HepG2 (cell line): ENCODE results near the gene ENTREP3. TPM values are rescaled to one million over a fixed set of nuclear protein-coding genes. Genes with fewer than 3 reads are reported as not detected.

Experiments used
- BORCS8-MEF2B ChIP-seq: sonication (generic); formaldehyde crosslinking; IDR thresholded peaks from 2 replicates; pipeline ENCODE4 v1.8.0; 2022; ENCODE audit warnings: mild to moderate bottlenecking, missing genetic modification reagents
- FOXA3 ChIP-seq: IDR thresholded peaks from 2 replicates; pipeline ENCODE4 v1.6.1; 2016; ENCODE audit warnings: missing genetic modification reagents, missing compliant biosample characterization
- GABPB1 ChIP-seq: IDR thresholded peaks from 2 replicates; pipeline ENCODE4 v1.6.1; 2016; ENCODE audit warnings: mild to moderate bottlenecking, missing genetic modification reagents, moderate library complexity, missing compliant biosample characterization
- IKZF4 ChIP-seq: sonication (generic); formaldehyde crosslinking; IDR thresholded peaks from 2 replicates; pipeline ENCODE4 v1.5.1; 2020; ENCODE audit warnings: borderline replicate concordance, mild to moderate bottlenecking, low read depth, missing genetic modification reagents; ENCODE audit errors: not compliant biosample characterization
- KLF16 ChIP-seq, 2 experiments: sonication (generic) in 1 of 2; formaldehyde crosslinking in 1 of 2; IDR thresholded peaks; 2 replicates each; pipeline versions ENCODE4 v1.6.1 to v1.8.0; 2016 to 2023; ENCODE audit warnings: missing genetic modification reagents in 2 of 2, missing compliant biosample characterization in 1 of 2
- KMT2B ChIP-seq: IDR thresholded peaks from 2 replicates; pipeline ENCODE4 v1.6.1; 2016; ENCODE audit warnings: missing genetic modification reagents, missing compliant biosample characterization
- MIER2 ChIP-seq: IDR thresholded peaks from 2 replicates; pipeline ENCODE4 v1.6.1; 2016; ENCODE audit warnings: missing biosample characterization, missing genetic modification reagents
- SALL1 ChIP-seq: sonication (generic); formaldehyde crosslinking; IDR thresholded peaks from 2 replicates; pipeline ENCODE4 v1.8.0; 2022; ENCODE audit warnings: mild to moderate bottlenecking, missing genetic modification reagents
- SMC3 ChIP-seq: IDR thresholded peaks from 2 replicates; pipeline ENCODE4 v1.6.1; 2011; ENCODE audit warnings: low read length, improper control_type of control experiment
- SNAI1 ChIP-seq: sonication (generic); formaldehyde crosslinking; IDR thresholded peaks from 2 replicates; pipeline ENCODE4 v1.5.0; 2020; ENCODE audit warnings: mild to moderate bottlenecking, missing genetic modification reagents, borderline replicate concordance
- TAF1 ChIP-seq: sonication (generic); formaldehyde crosslinking; IDR thresholded peaks from 2 replicates; pipeline ENCODE4 v1.4.0; 2020; ENCODE audit warnings: missing genetic modification reagents
- TEAD3 ChIP-seq: optimal IDR thresholded peaks from 2 replicates; pipeline ENCODE3; 2016; ENCODE audit warnings: borderline replicate concordance
- TGIF2 ChIP-seq: IDR thresholded peaks from 2 replicates; pipeline ENCODE4 v1.6.1; 2016; ENCODE audit warnings: control low read depth, missing compliant biosample characterization
- ZFP1 ChIP-seq: IDR thresholded peaks from 2 replicates; pipeline ENCODE4 v1.6.1; 2016
- ZMAT3 ChIP-seq: sonication (generic); formaldehyde crosslinking; conservative IDR thresholded peaks from 2 replicates; pipeline ENCODE4 v1.7.0; 2021; ENCODE audit warnings: missing genetic modification reagents
- ZNF431 ChIP-seq: sonication (generic); formaldehyde crosslinking; IDR thresholded peaks from 2 replicates; pipeline ENCODE4 v1.9.0; 2022; ENCODE audit warnings: missing genetic modification reagents, low read depth, mild to moderate bottlenecking, borderline replicate concordance
- ZNF558 ChIP-seq: sonication (generic); formaldehyde crosslinking; IDR thresholded peaks from 2 replicates; pipeline ENCODE4 v1.9.0; 2022; ENCODE audit warnings: mild to moderate bottlenecking, missing genetic modification reagents, borderline replicate concordance
- ZNF879 ChIP-seq: sonication (generic); formaldehyde crosslinking; IDR thresholded peaks from 2 replicates; pipeline ENCODE4 v1.8.1; 2023; ENCODE audit warnings: missing genetic modification reagents
- ZSCAN21 ChIP-seq: sonication (generic); formaldehyde crosslinking; IDR thresholded peaks from 2 replicates; pipeline ENCODE4 v1.8.0; 2022; ENCODE audit warnings: mild to moderate bottlenecking, missing genetic modification reagents, moderate library complexity, borderline replicate concordance
- polyA plus RNA-seq, 8 experiments: library from polyadenylated mRNA; depleted of rRNA in 3 of 8; stranded (reverse) in 7 of 8; unstranded in 1 of 8; fragments of >200 nt; fragmentation: Illumina TruSeq in 4 of 8; extraction: Trizol in 4 of 8; gene quantifications; 2 replicates each; pipeline versions ENCODE4 v1.2.1 to v1.2.3, GENCODE V29; 2011 to 2016; ENCODE audit warnings: low read depth in 4 of 8, missing spikeins in 1 of 8, mixed read lengths in 1 of 8; ENCODE audit not compliant: insufficient read depth in 1 of 8
- total RNA-seq, 5 experiments: library from RNA; depleted of rRNA; stranded (reverse); fragments of >200 nt; fragmentation: Illumina TruSeq; extraction: Trizol; gene quantifications; 2 replicates each; pipeline ENCODE4 v1.2.3, GENCODE V29; 2016; ENCODE audit warnings: low read depth in 1 of 5
- TF ChIP-seq, protein P1 (sequence below): sonication (generic); formaldehyde crosslinking; IDR thresholded peaks from 2 replicates; pipeline ENCODE4 v1.5.1; 2020; ENCODE audit warnings: missing genetic modification reagents, mild to moderate bottlenecking, borderline replicate concordance
- TF ChIP-seq, protein P2 (sequence below): sonication (generic); formaldehyde crosslinking; IDR thresholded peaks from 2 replicates; pipeline ENCODE4 v1.8.0; 2022; ENCODE audit warnings: missing genetic modification reagents, mild to moderate bottlenecking, borderline replicate concordance
- TF ChIP-seq, protein P3 (sequence below): sonication (generic); formaldehyde crosslinking; IDR thresholded peaks from 2 replicates; pipeline ENCODE4 v1.8.0; 2022; ENCODE audit warnings: mild to moderate bottlenecking, missing genetic modification reagents, moderate library complexity
- TF ChIP-seq, protein P4 (sequence below): sonication (generic); formaldehyde crosslinking; IDR thresholded peaks from 2 replicates; pipeline ENCODE4 v1.4.0; 2020; ENCODE audit warnings: missing genetic modification reagents, mild to moderate bottlenecking, borderline replicate concordance

Gene ENTREP3
- total and polyA plus RNA-seq, 2 of the 13 experiments (the other 11 are each of a cell fraction or from before 2014, with no cell fraction given) = 4.1 to 9.9 TPM

DNA sequence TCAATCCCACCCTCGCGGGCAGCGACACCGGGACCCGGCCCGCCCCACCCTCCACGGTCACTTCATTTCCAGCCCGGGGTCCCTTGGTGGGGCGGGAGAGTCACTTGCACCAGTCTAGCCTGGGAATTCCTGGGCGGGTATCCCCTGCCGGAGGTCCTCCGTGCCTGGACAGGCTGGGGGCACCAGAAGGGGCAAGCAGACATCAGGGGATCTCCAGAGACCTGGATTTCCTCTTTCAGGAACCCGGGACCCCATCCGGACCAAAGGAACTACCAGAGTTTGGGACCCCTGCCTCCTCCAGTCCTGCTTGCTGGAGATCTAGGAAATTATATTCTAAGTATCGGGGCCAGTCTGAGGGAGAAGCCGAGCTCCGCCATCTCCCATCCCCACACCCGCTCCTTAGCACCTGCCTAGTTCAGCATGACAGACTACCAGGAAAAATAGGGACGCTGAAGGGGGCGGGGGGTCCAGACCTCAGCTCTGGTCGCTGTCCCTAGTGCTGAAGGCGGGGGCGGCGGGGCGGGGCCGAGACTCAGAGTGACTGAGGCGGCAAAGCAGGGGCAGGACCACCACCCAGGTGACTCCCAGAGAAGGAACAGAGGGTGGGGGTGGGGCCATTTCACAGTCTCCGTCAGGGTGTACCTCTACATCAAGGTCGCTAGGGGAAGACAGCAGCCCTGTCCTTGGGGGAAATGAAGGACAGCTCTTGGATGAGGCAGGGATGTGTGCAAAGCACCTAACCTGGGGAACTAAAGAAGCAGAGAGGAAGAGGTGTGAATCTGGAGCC is 22.8 kb upstream of the ENTREP3 start (continued):
- TF ChIP-seq SNAI1 (peak; percentile 70; the same call in 1 of the 2 replicates), TGIF2 (CRISPR knock-in tag) (peak; percentile 70), ZNF431 (CRISPR knock-in tag) (0 out of 2 replicates have a peak, but pooled peaks have one; percentile 33), ZNF558 (CRISPR knock-in tag) (peak; percentile 54; the same call in 1 of the 2 replicates), BORCS8-MEF2B (CRISPR knock-in tag) (peak; percentile 73), ZFP1 (CRISPR knock-in tag) (no peak), SMC3 (no peak), KMT2B (peak; percentile 36; the same call in 1 of the 2 replicates), ZNF879 (CRISPR knock-in tag) (peak; percentile 74; the same call in 1 of the 2 replicates), IKZF4 (CRISPR knock-in tag) (peak; percentile 38), KLF16 (CRISPR knock-in tag; IDR thresholded peaks at IDR 0.05) (peak in 1 of 2 experiments; percentile 57; a peak in 1 of 4 replicates), FOXA3 (CRISPR knock-in tag) (0 out of 2 replicates have a peak, but pooled peaks have one; percentile 19), TAF1 (CRISPR knock-in tag) (no peak), MIER2 (peak; percentile 92), ZSCAN21 (CRISPR knock-in tag) (0 out of 2 replicates have a peak, but pooled peaks have one; percentile 10), TEAD3 (CRISPR knock-in tag) (peak; percentile 33), SALL1 (CRISPR knock-in tag) (peak; percentile 67; the same call in 1 of the 2 replicates), ZMAT3 (CRISPR knock-in tag) (0 out of 2 replicates have a peak, but pooled peaks have one; percentile 31), GABPB1 (CRISPR knock-in tag) (peak; percentile 9; the same call in 1 of the 2 replicates)
- TF ChIP-seq, protein P1, sequence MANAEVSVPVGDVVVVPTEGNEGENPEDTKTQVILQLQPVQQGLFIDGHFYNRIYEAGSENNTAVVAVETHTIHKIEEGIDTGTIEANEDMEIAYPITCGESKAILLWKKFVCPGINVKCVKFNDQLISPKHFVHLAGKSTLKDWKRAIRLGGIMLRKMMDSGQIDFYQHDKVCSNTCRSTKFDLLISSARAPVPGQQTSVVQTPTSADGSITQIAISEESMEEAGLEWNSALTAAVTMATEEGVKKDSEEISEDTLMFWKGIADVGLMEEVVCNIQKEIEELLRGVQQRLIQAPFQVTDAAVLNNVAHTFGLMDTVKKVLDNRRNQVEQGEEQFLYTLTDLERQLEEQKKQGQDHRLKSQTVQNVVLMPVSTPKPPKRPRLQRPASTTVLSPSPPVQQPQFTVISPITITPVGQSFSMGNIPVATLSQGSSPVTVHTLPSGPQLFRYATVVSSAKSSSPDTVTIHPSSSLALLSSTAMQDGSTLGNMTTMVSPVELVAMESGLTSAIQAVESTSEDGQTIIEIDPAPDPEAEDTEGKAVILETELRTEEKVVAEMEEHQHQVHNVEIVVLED (CRISPR knock-in tag) = no peak
- TF ChIP-seq, protein P2, sequence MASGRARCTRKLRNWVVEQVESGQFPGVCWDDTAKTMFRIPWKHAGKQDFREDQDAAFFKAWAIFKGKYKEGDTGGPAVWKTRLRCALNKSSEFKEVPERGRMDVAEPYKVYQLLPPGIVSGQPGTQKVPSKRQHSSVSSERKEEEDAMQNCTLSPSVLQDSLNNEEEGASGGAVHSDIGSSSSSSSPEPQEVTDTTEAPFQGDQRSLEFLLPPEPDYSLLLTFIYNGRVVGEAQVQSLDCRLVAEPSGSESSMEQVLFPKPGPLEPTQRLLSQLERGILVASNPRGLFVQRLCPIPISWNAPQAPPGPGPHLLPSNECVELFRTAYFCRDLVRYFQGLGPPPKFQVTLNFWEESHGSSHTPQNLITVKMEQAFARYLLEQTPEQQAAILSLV = no peak
- TF ChIP-seq, protein P3, sequence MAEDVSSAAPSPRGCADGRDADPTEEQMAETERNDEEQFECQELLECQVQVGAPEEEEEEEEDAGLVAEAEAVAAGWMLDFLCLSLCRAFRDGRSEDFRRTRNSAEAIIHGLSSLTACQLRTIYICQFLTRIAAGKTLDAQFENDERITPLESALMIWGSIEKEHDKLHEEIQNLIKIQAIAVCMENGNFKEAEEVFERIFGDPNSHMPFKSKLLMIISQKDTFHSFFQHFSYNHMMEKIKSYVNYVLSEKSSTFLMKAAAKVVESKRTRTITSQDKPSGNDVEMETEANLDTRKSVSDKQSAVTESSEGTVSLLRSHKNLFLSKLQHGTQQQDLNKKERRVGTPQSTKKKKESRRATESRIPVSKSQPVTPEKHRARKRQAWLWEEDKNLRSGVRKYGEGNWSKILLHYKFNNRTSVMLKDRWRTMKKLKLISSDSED (CRISPR knock-in tag) = no peak
- TF ChIP-seq, protein P4, sequence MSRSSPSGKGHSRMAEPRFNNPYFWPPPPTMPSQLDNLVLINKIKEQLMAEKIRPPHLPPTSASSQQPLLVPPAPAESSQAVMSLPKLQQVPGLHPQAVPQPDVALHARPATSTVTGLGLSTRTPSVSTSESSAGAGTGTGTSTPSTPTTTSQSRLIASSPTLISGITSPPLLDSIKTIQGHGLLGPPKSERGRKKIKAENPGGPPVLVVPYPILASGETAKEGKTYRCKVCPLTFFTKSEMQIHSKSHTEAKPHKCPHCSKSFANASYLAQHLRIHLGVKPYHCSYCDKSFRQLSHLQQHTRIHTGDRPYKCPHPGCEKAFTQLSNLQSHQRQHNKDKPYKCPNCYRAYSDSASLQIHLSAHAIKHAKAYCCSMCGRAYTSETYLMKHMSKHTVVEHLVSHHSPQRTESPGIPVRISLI = no peak
